HG03575 (cell line): ENCODE results near the gene ORC6.
A peak's percentile ranks its signal among the peaks of the same experiment; 100 is the strongest.
"Not testable (repeated sequence)": the region's sequence is repeated elsewhere in the genome, so short reads cannot be mapped to it uniquely, and the experiment has no call there.

ENCODE experiments used
- ATAC-seq: cut with Tn5 transposase; IDR thresholded peaks from one replicate; pipeline ENCODE4 v1.9.1; 2021; ENCODE audit not compliant: unreplicated experiment, insufficient number of reproducible peaks, low FRiP score; ENCODE audit errors: extremely low read depth

Gene ORC6, protein sequence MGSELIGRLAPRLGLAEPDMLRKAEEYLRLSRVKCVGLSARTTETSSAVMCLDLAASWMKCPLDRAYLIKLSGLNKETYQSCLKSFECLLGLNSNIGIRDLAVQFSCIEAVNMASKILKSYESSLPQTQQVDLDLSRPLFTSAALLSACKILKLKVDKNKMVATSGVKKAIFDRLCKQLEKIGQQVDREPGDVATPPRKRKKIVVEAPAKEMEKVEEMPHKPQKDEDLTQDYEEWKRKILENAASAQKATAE

DNA sequence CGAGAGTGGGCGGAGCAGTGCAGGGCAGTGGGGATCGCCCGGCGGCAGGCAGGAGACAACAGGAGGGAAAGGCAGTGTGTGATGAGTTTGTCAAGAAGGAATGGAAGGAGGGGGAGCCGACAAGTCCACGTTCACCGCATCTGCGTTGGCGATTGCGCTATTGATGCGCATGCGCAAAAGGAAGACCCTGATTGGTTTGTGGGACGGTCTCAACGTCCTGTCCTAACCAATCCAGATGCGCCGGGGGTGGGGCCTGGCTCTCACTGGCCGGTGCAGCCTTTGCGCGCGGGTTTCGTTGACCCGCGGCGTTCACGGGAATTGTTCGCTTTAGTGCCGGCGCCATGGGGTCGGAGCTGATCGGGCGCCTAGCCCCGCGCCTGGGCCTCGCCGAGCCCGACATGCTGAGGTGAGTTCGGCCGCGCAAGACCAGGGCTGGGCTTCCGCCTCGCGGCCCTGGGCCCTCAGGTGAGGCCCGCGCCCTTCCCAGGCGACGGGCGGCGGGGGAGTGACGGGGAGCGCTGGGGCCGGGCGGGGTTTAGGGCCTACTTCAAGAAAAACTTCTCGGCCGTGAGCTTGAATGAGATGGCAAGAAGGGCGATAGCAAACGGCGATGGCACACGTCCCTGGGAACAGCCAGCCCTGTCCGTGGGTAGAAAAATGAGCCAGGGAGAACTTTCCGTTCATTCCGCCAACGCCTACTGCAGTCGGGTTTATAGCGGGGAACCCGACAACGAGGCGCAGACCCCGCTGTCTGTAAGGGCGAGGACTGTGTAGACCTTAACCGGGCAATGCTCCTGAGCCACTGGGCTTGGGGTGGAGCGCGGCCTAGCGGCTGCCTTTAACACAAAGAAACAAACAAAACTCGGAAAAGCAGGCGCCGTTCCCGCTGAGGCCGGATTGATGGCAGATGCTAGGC is at the start of gene ORC6:
ORC6 (plus strand) TSS at position 295 of the 916 bp plus-strand sequence; CDS start at position 342, 47 bp downstream.
- ATAC-seq, result peak; percentile 46

DNA sequence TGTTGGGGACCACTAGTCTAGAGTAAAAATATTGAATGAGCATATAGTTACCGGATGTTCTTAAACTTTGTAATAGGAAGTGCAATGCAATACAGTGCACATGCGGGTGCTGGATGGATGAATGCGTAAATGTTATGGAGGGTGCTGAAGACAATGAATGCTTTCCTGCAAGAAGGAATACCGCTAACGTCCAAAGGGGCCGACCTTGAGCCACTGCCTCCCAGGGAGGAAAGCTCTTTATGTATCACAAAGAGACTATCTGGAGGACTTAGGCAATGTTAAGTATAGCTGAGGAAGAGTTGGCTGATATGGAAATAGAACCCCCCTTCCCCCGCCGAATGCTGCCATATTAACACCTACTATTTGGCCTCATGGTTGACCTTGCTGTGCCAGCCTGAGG is 40.8 kb upstream of the ORC6 start:
- ATAC-seq, result no peak

DNA sequence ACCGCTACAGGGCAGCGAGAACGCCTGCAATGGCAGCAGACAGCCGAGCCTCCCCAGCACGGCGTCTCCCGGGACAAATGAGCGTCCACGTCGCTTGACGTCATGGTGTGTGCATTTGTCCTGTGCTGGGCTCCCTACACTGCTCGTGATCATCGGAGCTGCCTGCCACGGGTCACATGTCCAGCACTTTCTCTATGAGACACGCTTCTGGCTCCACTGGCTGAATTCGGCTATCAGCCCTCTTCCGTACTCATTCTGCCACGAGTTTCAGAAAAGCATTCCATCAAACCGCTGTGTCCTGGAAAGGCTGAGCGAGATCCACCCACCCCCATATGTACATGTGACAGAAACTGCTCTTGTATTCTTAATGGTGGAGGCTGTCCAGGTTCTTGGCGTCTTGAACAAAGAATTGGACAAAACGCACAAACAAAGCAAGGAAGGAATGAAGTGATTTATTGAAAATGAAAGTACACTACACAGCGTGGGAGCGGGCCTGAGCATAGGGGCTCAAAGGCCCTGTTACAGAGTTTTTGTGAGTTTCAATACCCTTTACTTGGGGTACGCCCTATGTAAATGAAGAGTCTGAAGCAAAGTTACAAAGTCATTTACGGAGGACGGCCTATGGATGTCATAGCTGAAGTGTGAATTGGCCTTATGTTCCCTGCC is 39.7 kb upstream of the ORC6 start:
- no peak for ATAC-seq

DNA sequence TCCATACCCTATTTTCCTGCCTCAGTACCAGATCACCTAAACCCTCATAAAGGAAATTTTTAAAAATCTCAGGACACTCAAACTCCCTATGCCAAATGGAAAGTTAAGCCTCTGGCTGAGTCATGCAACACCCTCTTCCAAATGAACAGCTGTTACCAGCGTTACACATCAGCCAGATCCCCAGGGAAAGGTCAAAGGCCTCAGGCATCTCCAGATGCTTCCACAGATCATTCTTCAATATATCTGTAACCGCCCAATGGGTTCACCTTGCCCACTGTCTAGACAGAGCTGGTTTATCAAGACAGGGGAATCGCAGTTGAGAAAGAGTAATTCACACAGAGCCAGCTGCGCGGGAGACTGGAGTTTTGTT is 39.2 kb upstream of the ORC6 start:
- ATAC-seq, result no peak

DNA sequence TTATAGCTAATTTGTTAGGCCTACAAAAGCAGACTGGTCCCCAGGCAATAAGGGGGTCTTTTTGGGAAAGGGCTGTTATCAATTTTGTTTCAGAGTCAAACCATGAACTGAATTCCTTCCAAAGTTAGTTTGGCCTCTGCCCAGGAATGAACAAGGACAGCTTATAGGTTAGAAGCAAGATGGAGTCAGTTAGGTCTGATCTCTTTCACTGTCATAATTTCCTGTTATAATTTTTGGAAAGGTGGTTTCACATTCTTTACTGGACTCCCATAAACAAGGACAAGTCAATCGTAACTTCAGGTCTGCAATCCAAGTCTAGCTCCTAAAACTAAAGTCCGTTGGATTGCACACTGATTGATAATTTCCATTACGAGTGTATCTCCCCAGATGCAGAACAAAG is 38.2 kb upstream of the ORC6 start:
- no peak for ATAC-seq

DNA sequence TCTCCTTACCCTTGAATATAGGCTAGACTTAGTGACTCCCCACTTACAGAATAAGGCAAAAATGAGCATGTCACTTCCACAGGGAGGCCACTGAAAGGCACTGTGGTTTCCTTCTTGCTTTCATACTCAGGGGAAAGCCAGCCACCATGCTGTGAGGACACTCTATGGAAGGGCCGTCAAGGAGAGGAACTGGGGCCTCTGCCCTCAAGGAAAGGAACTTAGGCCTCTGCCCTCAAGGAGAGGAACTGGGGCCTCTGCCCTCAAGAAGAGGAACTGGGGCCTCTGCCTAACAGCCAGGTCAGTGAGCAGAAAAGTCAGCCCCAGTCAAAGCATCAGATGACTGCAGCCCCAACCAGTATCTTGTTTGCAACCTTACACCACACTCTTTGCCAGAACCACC is 30.5 kb upstream of the ORC6 start:
- ATAC-seq, result peak; percentile 60

DNA sequence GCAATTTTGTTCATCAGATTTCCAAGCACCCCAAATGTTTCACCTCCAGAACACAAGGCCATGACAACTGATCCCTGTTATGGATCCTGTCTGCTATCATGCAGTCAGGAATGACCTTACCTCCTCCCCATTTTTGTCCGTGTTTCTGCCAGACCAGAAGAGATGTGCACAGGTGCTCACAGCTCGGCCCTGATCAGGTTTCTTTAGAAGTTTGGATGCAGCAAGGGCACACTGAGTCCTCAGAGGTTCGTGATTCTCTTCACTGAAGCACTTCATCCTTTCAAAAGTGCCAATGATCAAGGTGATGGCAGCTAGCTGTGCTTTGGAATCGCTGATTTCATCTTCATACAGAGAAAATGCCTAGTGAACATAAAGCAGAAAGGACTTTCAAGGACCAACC is 27.3 kb upstream of the ORC6 start:
- ATAC-seq, result no peak

DNA sequence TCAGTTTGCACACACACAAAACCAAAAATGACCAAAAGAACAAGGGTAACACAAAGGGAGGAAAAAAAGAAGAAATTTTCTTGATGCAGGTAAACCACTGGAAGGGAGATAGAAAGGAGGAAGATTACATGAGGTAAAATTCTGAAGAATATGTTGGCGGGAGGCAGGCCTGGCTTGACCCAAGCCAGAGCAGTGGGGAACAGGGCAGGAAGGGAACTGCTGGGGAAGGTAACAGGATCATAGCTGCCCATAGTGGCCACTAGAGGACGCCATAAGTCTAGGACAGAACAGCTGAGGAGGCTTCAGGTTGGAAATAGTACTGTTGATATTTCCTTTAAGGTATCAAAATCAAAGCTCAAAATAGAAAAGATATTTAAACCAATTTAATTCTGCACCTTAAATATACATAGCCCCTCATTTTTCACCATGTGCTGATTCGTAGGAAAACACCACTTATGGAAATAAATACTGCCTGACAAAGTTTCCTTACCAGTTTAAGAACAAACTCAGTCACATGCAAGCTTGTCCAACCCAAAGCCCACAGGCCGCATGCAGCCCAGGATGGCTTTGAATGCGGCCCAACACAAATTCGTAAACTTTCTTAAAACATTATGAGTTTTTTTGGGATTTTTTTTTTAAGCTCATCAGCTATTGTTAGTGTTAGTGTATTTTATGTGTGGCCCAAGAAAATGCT is 16.0 kb upstream of the ORC6 start:
- ATAC-seq, result no peak

DNA sequence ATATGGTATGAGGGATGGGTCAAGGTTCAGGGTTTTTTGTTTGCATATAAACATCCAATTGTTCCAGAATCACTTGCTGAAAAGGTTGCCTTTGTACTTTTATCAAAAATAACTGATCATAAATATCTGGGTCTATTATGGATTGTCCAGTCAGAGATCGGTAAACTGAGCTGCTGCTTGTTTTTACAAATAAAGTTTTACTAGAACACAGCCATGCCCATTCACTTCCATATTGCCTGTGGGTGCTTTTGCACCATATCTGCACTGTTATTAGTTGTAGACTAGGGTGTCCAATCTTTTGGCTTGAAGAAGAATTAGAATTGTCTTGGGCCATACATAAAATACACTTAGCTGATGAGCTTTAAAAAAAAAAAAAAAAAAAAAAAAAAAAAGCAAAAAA is 11.5 kb upstream of the ORC6 start:
- ATAC-seq, result not testable (repeated sequence)

DNA sequence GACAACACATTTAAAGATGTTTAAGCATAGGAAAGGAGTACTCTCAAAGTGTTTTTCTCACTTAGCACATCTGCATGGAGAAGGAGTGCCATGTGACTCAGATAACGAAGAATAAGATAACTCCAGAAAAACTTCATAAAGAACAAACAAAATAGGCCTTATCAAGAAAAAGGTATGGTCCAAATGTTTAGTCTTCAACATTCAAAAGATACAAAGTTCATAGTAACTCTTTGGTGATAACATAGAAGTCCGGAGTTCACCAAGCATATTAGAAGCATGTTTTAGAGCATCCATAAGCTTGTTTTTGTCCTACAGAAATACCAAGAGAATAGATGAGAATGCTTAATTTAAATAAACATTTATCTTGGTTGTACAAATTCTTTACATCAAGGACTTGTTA is 7.6 kb upstream of the ORC6 start:
- ATAC-seq, result not testable (repeated sequence)

DNA sequence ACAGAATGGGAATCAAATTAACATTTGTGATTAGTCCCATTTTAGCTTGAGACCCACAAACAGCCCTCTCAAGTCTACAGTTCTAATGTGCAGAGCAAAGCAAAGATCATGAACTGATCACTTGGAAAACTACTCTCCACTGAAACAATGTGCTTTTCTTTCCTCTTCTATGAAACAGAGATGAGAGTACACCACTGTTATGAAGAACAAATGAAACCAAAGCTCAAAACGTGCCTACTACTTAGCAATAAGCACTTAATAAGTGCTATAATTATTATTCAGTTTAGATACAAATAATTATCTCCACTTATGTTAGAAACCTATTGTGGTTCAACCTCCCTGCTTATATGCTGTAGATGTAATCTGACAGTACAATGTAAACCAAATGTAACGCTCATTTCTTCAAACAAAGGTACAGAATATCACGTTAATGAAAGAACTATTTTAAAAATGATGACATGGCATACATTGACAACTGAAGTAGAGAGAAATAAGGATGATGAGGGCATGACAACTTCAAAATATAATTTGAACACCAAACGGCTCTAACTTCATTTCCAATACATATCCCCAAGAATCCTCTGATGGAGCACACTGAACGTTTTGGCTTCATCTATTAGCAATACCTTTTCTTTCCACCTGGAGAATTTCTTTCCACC is 2.5 kb upstream of the ORC6 start:
- ATAC-seq, result no peak

DNA sequence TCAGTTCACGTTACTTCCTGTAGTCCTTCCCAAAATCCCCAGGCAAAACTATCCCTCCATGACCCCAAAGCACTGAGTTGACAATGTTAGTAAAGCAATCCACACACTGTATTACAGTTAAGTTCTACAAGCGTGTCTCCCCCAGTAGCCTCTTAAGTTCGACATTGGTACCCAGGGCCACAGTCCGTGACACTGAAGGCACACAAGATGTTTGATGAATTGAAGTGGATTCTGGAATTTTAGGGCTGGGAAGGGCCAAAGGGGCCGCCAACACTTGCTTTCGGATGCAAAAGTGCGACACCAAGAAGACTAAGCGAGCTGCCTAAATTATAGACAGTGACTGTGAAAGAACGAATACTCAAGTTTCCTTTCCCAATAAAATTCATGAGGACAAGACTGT is 2.0 kb upstream of the ORC6 start:
- ATAC-seq, result no peak

DNA sequence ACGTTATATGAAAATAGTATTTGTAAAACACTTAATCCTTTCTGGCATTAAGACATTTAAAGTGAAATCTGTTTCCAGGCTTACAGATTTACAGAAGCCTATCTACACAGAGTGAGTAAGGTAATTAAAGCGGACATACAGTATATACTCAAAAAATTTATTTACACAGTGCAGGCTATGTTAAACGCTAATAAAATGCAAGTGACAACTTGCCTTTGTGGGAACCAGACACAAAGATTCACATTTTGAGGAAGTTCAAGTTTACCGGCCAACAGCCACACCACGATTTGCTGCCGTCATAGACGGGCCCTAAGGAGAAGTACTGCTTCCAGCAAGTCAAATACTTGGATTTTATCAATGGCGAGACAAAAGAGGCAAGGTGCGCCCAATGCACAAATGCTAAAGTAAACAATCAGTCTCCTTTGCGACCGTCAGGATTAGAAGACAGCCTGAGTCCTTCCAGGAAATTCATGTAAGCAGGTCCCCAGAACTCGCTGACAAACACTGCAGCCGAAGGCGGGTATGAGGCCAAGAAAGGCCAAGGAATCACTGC is 1.3 kb upstream of the ORC6 start:
- ATAC-seq, result peak; percentile 14

DNA sequence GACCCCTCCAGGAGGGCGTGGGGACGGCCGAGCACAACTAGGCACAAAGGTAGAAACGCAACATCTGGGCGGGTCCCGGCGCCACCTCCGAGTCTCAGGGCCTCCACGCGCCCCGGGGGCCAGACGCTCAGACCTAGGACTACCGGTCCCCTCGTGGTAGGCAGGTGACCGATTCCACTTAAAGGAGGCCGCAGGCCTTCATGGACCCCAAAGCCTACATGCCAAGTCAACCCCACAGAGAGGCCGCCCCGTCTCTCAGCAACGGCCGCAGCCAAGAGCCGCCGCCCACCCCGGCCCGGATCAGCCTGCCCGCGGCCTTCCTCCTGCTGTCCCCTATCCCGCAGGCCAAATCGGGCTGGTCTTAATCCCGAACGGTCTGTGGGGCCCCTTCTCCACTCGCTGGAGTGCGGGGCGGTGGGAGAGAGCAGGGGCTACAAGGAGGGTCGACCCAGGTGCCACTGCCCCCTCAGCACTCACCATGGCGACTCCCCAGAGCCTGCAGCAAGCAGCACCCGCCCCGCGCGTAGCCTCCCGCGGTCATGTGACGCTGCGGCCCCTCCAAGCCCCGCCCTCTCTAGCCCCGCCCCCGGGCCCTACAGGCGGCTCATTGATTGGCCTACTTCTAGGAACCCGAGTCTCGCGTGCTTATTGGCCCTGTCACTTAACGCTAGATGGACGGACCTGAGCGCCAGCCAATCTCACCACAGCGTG is 650 bp upstream of the ORC6 start, which contains the start of gene VPS35:
VPS35 (minus strand) TSS at position 525 of the 711 bp plus-strand sequence; CDS start at position 480, 45 bp downstream.
- peak; percentile 70 for ATAC-seq

DNA sequence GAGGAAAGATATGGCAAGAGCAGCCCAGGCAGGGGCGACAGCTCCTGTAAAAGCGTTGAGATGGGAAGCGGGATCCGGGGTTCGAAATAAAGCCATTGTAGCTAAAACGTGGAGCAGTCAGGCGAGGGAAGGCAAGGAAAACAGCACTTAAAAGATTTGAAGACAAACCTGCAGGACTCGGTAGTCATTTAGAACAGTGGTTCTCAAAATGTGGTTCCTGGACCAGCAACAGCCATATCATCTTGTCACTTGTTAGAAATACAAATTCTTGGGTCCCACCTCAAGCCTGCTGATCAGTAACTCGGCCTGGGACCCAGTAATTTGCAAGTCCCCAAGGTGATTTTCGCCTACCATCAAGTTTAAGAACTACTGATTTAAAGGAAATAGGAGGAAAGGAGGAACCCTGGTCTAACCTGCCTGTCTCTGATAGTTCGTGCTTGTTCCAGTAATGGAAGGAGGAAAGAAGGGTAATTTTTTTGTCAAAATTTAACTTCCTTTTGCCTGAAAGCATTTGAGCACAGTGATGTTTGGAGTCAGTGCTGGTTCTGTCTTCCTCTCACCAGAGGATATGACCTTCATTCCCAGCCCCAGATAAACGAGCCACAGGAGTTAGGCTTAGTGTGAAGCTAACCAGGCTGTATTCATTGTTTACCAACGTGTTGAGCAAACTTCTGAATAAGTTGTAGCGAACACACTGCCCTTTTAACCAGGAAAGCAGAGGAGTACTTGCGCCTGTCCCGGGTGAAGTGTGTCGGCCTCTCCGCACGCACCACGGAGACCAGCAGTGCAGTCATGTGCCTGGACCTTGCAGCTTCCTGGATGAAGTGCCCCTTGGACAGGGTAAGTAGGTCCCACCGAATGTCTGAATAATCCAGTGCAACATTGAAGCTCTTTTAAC is 1.1 kb downstream of the ORC6 start:
- ATAC-seq, result no peak

DNA sequence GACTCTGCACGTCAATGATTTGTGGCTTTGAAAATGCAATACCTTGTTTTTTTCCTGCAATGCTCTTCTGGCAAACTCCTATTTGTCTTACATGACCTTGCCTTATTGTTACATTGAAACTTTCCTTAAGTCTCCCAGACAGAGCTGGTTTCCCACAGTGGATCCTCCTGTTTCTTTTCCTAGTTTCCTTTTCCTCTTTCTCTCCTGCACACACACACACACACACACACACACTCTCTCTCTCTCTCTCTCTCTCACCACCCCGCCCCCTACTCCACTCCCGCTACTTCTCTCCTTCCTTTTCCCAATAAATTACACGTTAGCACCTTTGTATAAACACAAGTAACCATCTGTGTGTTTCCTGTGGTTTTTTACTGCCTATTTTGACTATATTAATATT is 2.3 kb downstream of the ORC6 start:
- no peak for ATAC-seq

DNA sequence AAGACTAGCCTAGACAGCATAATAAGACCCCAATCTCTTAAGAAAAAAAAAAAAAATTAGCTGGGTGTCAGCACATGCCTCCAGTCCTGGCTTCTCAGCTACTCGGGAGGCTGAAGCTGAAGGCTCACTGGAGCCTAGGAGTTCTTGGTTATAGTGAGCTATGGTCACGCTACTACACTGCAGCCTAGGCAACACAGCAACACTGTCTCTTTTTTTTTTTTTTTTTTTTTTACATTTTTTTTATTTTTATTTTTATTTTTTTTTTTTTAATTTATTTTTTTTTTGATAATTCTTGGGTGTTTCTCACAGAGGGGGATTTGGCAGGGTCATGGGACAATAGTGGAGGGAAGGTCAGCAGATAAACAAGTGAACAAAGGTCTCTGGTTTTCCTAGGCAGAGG is 4.1 kb downstream of the ORC6 start:
- no peak for ATAC-seq
